22Rv1 (cell line): ENCODE results near the gene TK1.

Experiments used
- H3K27ac ChIP-seq: fragments of 450-650 bp; 2 replicates; pipeline ENCODE4 v1.5.1; 2017
- ZFX ChIP-seq: fragments of 450-650 bp; IDR thresholded peaks from 2 replicates; pipeline ENCODE4 v1.6.1; 2017; ENCODE audit warnings: antibody characterized with exemption, borderline replicate concordance
- TF ChIP-seq, protein P1 (sequence below): fragments of 450-650 bp; IDR thresholded peaks from 2 replicates; pipeline ENCODE4 v1.5.1; 2017; ENCODE audit warnings: mild to moderate bottlenecking

Gene TK1

DNA sequence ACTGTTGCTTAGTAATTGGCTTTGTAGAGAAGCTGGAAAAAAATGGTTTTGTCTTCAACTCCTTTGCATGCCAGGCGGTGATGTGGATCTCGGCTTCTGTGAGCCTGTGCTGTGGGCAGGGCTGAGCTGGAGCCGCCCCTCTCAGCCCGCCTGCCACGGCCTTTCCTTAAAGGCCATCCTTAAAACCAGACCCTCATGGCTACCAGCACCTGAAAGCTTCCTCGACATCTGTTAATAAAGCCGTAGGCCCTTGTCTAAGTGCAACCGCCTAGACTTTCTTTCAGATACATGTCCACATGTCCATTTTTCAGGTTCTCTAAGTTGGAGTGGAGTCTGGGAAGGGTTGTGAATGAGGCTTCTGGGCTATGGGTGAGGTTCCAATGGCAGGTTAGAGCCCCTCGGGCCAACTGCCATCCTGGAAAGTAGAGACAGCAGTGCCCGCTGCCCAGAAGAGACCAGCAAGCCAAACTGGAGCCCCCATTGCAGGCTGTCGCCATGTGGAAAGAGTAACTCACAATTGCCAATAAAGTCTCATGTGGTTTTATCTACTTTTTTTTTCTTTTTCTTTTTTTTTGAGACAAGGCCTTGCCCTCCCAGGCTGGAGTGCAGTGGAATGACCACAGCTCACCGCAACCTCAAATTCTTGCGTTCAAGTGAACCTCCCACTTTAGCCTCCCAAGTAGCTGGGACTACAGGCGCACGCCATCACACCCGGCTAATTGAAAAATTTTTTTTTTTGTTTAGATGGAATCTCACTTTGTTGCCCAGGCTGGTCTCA, 38.4 kb upstream of the TK1 start:
- 0 out of 2 replicates have a peak overlapping the region, but pooled peaks have one; percentile 10 for H3K27ac ChIP-seq
- TF ChIP-seq, protein P1, sequence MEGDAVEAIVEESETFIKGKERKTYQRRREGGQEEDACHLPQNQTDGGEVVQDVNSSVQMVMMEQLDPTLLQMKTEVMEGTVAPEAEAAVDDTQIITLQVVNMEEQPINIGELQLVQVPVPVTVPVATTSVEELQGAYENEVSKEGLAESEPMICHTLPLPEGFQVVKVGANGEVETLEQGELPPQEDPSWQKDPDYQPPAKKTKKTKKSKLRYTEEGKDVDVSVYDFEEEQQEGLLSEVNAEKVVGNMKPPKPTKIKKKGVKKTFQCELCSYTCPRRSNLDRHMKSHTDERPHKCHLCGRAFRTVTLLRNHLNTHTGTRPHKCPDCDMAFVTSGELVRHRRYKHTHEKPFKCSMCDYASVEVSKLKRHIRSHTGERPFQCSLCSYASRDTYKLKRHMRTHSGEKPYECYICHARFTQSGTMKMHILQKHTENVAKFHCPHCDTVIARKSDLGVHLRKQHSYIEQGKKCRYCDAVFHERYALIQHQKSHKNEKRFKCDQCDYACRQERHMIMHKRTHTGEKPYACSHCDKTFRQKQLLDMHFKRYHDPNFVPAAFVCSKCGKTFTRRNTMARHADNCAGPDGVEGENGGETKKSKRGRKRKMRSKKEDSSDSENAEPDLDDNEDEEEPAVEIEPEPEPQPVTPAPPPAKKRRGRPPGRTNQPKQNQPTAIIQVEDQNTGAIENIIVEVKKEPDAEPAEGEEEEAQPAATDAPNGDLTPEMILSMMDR, result no peak
- no peak for TF ChIP-seq ZFX

DNA sequence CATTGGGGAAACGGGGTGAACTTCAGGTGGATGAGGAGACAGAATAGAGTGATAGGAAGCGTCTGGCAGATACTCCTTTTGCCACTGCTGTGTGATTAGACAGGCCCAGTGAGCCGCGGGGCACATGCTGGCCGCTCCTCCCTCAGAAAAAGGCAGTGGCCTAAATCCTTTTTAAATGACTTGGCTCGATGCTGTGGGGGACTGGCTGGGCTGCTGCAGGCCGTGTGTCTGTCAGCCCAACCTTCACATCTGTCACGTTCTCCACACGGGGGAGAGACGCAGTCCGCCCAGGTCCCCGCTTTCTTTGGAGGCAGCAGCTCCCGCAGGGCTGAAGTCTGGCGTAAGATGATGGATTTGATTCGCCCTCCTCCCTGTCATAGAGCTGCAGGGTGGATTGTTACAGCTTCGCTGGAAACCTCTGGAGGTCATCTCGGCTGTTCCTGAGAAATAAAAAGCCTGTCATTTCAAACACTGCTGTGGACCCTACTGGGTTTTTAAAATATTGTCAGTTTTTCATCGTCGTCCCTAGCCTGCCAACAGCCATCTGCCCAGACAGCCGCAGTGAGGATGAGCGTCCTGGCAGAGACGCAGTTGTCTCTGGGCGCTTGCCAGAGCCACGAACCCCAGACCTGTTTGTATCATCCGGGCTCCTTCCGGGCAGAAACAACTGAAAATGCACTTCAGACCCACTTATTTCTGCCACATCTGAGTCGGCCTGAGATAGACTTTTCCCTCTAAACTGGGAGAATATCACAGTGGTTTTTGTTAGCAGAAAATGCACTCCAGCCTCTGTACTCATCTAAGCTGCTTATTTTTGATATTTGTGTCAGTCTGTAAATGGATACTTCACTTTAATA, 37.6 kb upstream of the TK1 start:
- no peak for TF ChIP-seq ZFX
- TF ChIP-seq, protein P1, result no peak

DNA sequence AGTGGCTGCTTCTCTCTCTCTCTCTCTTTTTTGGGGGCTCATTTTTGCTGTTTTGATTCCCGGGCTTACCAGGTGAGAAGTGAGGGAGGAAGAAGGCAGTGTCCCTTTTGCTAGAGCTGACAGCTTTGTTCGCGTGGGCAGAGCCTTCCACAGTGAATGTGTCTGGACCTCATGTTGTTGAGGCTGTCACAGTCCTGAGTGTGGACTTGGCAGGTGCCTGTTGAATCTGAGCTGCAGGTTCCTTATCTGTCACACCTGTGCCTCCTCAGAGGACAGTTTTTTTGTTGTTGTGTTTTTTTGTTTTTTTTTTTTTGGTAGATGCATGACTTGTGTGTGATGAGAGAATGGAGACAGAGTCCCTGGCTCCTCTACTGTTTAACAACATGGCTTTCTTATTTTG, 36.9 kb upstream of the TK1 start:
- TF ChIP-seq, protein P1, result no peak
- no peak for TF ChIP-seq ZFX
- no peak overlapping the region for H3K27ac ChIP-seq

More for the DNA sequence above, 37.6 kb upstream of the TK1 start:
- no peak overlapping the region for H3K27ac ChIP-seq

DNA sequence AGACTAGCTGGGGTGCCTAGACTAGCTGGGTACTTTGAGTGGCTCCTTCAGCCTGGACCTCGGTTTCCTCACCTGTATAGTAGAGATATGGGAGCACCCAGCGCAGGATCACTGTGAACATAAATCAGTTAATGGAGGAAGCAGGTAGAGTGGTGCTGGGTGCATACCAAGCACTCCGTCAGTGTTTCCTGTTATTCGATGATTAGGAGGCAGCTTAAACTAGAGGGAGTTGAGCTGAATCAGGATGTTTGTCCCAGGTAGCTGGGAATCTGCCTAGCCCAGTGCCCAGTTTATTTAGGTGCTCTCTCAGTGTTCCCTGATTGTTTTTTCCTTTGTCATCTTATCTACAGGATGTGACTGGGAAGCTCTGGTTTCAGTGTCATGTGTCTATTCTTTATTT, 36.2 kb upstream of the TK1 start:
- H3K27ac ChIP-seq, result no peak overlapping the region
- TF ChIP-seq, protein P1, result no peak
- TF ChIP-seq ZFX, result no peak

DNA sequence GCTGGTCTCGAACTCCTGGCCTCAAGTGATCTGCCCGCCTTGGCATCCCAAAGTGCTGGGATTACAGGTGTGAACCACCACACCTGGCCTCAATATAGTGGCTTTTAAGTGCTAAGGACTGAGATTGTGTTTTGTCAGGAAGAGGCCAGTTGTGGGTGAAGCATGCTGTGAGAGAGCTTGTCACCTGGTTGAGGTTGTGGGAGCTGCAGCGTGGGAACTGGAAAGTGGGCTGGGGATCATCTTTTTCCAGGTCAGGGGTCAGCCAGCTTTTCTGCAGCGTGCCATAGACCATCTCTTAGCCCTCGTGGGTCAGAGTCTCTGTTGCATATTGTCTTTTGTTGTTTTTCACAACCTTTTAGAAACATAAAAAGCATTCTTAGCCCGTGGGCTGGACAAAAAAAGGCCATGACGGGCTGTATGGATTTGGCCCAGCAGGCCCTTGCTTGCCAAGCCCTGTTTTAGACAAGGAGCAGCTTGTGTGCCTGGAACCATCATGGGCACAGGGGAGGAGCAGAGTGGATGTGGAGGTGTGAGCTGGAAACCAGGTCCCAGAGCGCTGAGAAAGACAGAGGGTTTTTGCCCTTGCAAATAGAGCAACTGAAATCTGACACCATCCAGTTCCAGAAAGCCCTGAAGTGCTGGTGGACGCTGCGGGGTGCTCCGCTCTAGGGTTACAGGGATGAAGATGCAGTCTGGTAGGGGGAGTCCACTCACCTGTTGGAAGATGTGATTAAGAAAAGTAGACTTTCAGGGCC, 32.7 kb upstream of the TK1 start:
- H3K27ac ChIP-seq, result no peak overlapping the region
- no peak for TF ChIP-seq ZFX
- TF ChIP-seq, protein P1, result no peak

DNA sequence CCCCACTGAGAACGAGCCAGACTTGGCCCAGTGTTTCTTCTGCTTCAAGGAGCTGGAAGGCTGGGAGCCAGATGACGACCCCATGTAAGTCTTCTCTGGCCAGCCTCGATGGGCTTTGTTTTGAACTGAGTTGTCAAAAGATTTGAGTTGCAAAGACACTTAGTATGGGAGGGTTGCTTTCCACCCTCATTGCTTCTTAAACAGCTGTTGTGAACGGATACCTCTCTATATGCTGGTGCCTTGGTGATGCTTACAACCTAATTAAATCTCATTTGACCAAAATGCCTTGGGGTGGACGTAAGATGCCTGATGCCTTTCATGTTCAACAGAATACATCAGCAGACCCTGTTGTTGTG, 27.8 kb upstream of the TK1 start:
- peak overlapping the region; percentile 82 for H3K27ac ChIP-seq
- TF ChIP-seq ZFX, result no peak
- TF ChIP-seq, protein P1, result no peak
